AG08396 (cell line): ENCODE results near the gene NADK.
"Not testable (repeated sequence)": the region's sequence is repeated elsewhere in the genome, so short reads cannot be mapped to it uniquely, and the experiment has no call there.

Experiments
- DNase-seq: peaks from one replicate; pipeline ENCODE4 v3.0.0; 2012; ENCODE audit warnings: low spot score, mixed read lengths

NADK gene

GRCh38 chr1:1763657-1764621, 14.3 kb downstream of the NADK start:
- no peak for DNase-seq

GRCh38 chr1:1761504-1762376, 16.5 kb downstream of the NADK start:
- no peak for DNase-seq

DNA sequence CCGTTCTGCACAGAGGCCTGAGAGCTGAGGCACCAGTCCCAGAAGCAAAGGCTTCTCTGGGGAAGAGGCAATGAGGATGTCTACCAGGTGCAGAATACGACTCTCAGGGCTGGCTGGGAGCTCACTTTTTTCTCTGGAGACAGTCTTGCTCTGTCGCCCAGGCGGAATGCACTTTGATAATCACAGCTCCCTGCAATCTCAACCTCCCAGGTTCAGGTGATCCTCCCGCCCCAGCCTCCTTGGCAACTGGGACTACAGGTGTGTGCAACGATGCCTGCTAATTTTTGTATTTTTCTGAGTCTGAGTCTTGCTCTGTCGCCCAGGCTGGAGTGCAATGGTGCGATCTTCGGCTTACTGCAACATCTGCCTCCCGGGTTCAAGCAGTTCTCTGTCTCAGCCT, 17.6 kb downstream of the NADK start:
- DNase-seq: no peak

GRCh38 chr1:1760345-1760650, 18.0 kb downstream of the NADK start:
- no peak for DNase-seq

- peak; percentile 1 for DNase-seq
Observed at GRCh38 chr1:1759456-1760344, 18.6 kb downstream of the NADK start.

DNA sequence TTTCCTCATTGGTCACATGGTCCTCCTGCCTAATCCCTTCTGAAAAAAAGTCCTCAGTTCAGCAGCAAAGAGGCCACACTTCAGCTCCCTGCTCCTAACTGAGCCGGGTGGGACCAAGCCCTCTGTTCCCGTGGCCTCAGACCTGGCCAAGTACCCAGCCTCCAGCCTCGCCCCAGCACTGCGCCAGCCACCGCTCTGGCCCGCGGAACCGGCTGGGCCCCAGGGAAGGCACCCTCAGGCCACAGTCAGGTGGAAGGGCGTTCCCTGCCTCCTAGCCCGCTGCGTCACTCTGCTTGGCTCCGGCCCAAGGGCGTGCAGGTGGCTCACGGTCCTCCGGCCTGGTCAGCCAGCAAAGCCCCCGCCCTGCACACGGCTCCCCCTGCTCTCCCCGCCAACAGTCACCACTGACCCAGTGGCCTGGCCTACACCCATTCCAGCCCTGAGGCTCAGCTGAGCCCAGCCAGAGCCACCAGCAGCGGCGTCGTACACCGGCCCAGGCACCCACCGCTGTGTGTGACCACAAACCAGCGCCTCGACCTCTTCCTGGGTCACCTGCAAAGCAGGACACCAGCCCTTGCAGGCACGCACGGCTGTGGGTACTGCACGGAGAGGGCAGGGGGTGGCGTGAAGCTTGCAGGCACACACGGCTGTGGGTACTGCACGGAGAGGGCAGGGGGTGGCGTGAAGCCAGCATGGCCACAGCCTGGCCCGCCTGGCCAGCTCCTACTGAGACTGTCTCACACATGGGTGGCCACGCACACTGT, 19.4 kb downstream of the NADK start:
- peak; percentile 5 for DNase-seq

DNA sequence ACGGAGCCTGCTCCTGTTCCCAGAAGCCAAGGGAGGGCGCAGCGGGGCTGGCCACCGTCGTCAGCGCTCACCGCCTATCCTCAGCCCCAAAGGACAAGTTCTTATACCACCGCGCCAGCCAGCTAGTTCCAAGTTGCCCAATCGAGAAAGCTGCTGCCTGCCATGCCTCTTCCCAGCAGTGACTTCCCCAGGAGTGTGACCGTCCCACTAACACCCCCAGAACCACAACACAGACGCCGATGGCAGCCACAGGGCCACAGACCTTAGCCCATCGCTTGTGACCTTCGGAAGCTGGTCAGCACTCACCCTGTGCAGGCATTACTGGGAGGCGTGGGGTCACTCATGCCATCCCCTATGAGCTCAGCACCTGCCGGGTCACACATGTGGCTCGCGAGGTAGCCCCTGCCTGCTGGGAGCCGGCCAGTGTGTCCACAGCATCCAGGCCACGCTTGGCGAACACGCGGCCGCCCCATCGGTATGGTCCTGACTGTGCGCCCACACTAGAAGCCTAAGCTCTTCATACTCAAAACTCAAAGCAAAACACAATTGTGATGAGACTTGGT, 20.1 kb downstream of the NADK start:
- DNase-seq: no peak

GRCh38 chr1:1757422-1758058, 20.7 kb downstream of the NADK start:
- no peak for DNase-seq

- DNase-seq: no peak
Observed at GRCh38 chr1:1756661-1757421, 21.4 kb downstream of the NADK start.

- no peak for DNase-seq
Observed at GRCh38 chr1:1755852-1756251, 22.4 kb downstream of the NADK start.

DNA sequence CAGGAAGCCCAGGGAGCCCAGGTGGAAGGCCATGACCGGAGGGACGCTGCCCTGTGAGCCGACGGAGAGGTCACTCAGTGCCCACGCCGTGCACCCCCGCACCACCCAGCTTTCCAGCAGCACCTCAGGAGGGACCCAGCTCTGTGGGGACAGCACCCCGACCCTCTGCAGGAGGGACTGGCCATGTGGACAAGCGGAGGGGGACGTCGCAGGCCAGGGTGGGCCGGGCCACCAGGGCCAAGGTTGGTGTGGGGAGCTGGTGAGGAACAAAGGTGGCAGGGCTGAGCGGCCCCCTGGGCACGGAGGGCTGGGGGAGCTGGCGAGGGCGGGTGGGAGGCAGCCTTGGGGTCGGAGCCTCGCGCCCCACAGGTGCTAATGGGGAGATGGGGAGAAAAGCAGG, 22.8 kb downstream of the NADK start:
- no peak for DNase-seq

GRCh38 chr1:1754051-1754815, 24.0 kb downstream of the NADK start:
- DNase-seq: no peak

- no peak for DNase-seq
Observed at GRCh38 chr1:1753607-1754005, 24.7 kb downstream of the NADK start.

- no peak for DNase-seq
Observed at GRCh38 chr1:1752636-1753606, 25.3 kb downstream of the NADK start.

DNA sequence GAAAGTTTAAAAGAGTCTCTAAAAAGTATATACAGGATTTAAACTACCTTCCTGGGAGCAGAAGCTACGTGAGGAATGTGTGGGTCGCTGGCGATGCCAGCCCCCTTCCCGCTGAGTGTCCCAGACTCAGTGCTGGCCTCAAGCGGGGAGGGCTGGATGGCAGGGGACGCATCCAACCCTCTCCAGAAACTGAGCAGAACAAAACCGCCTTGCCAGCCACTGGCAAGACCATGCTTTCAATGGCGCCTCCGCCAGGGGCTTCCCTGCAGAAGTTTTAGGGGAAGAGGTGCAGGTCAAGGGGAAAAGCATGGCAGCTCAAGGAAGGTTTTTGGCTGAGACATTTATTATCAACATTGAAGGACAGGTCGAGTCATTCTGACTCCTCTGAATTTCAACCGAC, 26.1 kb downstream of the NADK start:
- DNase-seq: no peak

- DNase-seq: not testable (repeated sequence)
Observed at GRCh38 chr1:1749941-1750340, 28.3 kb downstream of the NADK start.

GRCh38 chr1:1748686-1749321, 29.5 kb downstream of the NADK start:
- no peak for DNase-seq
